ENCODE data around the gene MRAS. TPM values are rescaled to one million over a fixed set of nuclear protein-coding genes. Genes with fewer than 3 reads are reported as not detected.

Gene MRAS
- total and polyA plus RNA-seq, 2 of the 8 experiments (the other 6 are each of a cell fraction or from before 2014, with no cell fraction given): 10.6 to 16.2 TPM

GRCh38 chr3:138329127-138329983, 19.0 kb upstream of the MRAS start, which contains the start of gene NME9 (continued):
- TF ChIP-seq SRF (IDR thresholded peaks at IDR 0.05; ENCODE audit: low read depth, low read length): no peak; the same call in 1 of the 2 replicates
- no peak for TF ChIP-seq CEBPB (IDR thresholded peaks at IDR 0.05; ENCODE audit: low read depth, low read length)
- peak; percentile 65; the same call in 1 of the 2 replicates for TF ChIP-seq RBBP5 (IDR thresholded peaks at IDR 0.05; ENCODE audit: borderline replicate concordance, low read depth, low read length)
- peak; percentile 65 to 83; a peak in 2 of 4 replicates for TF ChIP-seq SIN3A (conservative IDR thresholded peaks at IDR 0.05 in 1 of 2, IDR thresholded peaks at IDR 0.05 in 1 of 2; ENCODE audit: low read depth in 1 of 2, low read length in 2 of 2)
- TF ChIP-seq SP4 (IDR thresholded peaks at IDR 0.05; ENCODE audit: low read length): no peak
- no peak for TF ChIP-seq ZNF274 (IDR thresholded peaks at IDR 0.05; ENCODE audit: borderline replicate concordance, extremely low read depth, low read length)
- no peak for TF ChIP-seq NRF1 (IDR thresholded peaks at IDR 0.05; ENCODE audit: low read depth, low read length)
- no peak for TF ChIP-seq ATF3 (IDR thresholded peaks at IDR 0.05; ENCODE audit: insufficient read depth, low read depth, low read length)
- no peak for TF ChIP-seq GABPA (IDR thresholded peaks at IDR 0.05; ENCODE audit: borderline replicate concordance, insufficient read depth, low read length)
- peak; percentile 26; the same call in 1 of the 2 replicates for TF ChIP-seq YY1 (IDR thresholded peaks at IDR 0.05; ENCODE audit: low read depth, low read length)
- no peak for TF ChIP-seq RNF2 (IDR thresholded peaks at IDR 0.05; ENCODE audit: borderline replicate concordance, low read depth, low read length, missing control alignments, poor library complexity, severe bottlenecking)
- no peak for TF ChIP-seq ATF2 (IDR thresholded peaks at IDR 0.05; ENCODE audit: low read length)
- TF ChIP-seq SP2 (IDR thresholded peaks at IDR 0.05; ENCODE audit: low read length): no peak
- peak; percentile 47 to 65 for TF ChIP-seq RAD21 (IDR thresholded peaks at IDR 0.05 in 1 of 2, conservative IDR thresholded peaks at IDR 0.05 in 1 of 2; ENCODE audit: low read depth in 2 of 2, low read length in 2 of 2)
- TF ChIP-seq CREB1 (IDR thresholded peaks at IDR 0.05): no peak
- peak; percentile 76 for TF ChIP-seq ASH2L (IDR thresholded peaks at IDR 0.05; ENCODE audit: low read length)
- TF ChIP-seq CTBP2 (IDR thresholded peaks at IDR 0.05; ENCODE audit: borderline replicate concordance, insufficient read depth, insufficient read length, low read length): no peak
- no peak for TF ChIP-seq RXRA (IDR thresholded peaks at IDR 0.05; ENCODE audit: insufficient read depth, low read depth, low read length)
- no peak for TF ChIP-seq SIX5 (IDR thresholded peaks at IDR 0.05; ENCODE audit: low read depth, low read length)
- no peak for TF ChIP-seq EP300 (IDR thresholded peaks at IDR 0.05; ENCODE audit: borderline replicate concordance in 1 of 2, low read depth in 2 of 2, low read length in 2 of 2)
- TF ChIP-seq JUND (IDR thresholded peaks at IDR 0.05; ENCODE audit: low read length): no peak
